Loucy (cell line): ENCODE data around the gene ETNK1.

Experiments used
- EZH2phosphoT487 ChIP-seq: fragments of 200-600 bp; IDR thresholded peaks from 2 replicates; pipeline ENCODE4 v1.6.1; 2018; ENCODE audit warnings: antibody characterized with exemption, mild to moderate bottlenecking, moderate library complexity, borderline replicate concordance
- TF ChIP-seq, protein P1 (sequence below): fragments of 200-600 bp; sonication (generic); conservative IDR thresholded peaks from 2 replicates; pipeline ENCODE4 v1.5.1; 2014; ENCODE audit warnings: mild to moderate bottlenecking, antibody characterized with exemption, low read length

DNA sequence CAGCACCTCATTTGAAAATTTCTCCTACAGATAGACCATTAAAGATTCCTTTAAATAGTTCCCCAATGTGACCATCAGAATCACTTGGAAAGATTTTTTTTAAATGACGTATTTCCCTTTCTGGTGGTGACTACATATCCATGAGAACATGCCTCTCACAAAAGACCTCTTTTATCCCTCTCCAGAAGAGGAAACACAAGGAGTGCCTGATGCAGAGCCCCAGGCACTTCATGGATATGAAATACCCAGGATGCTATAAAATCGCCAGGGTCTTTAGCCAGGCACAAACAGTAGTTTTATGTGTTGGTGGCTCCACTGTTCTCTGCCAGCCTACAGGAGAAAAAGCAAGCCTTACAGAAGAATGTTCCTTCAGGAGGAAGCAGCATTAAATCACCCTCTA, 97.1 kb downstream of the ETNK1 start:
- TF ChIP-seq, protein P1, sequence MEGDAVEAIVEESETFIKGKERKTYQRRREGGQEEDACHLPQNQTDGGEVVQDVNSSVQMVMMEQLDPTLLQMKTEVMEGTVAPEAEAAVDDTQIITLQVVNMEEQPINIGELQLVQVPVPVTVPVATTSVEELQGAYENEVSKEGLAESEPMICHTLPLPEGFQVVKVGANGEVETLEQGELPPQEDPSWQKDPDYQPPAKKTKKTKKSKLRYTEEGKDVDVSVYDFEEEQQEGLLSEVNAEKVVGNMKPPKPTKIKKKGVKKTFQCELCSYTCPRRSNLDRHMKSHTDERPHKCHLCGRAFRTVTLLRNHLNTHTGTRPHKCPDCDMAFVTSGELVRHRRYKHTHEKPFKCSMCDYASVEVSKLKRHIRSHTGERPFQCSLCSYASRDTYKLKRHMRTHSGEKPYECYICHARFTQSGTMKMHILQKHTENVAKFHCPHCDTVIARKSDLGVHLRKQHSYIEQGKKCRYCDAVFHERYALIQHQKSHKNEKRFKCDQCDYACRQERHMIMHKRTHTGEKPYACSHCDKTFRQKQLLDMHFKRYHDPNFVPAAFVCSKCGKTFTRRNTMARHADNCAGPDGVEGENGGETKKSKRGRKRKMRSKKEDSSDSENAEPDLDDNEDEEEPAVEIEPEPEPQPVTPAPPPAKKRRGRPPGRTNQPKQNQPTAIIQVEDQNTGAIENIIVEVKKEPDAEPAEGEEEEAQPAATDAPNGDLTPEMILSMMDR, result no peak
- TF ChIP-seq EZH2phosphoT487, result no peak
